Body of pancreas (tissue), 4 donors: Measurements from ENCODE around the gene GET3. TPM values are rescaled to one million over a fixed set of nuclear protein-coding genes. Genes with fewer than 3 reads are reported as not detected.
"Not testable (repeated sequence)": the region's sequence is repeated elsewhere in the genome, so short reads cannot be mapped to it uniquely, and the experiment has no call there.

ENCODE experiments used
- ATAC-seq: fragments of 150-250 bp; one replicate; pipeline ENCODE4 v1.9.1; 2016
- DNase-seq, 4 donors: peaks; one replicate each; pipeline ENCODE4 v3.0.0-alpha.2; 2019
- H3K27ac ChIP-seq, 4 donors: fragments of 200-600 bp; sonication (generic); 1 replicate in 3 of 4; 2 replicates in 1 of 4; pipeline versions ENCODE4 v1.5.1 to v1.6.1; 2016 to 2019; ENCODE audit warnings: mild to moderate bottlenecking in 1 of 4, mixed read lengths in 1 of 4, moderate library complexity in 1 of 4
- H3K27me3 ChIP-seq, 2 donors: fragments of 200-600 bp; sonication (generic); one replicate each; pipeline ENCODE4 v1.6.0; 2016; ENCODE audit warnings: mild to moderate bottlenecking in 1 of 2
- H3K36me3 ChIP-seq, 2 donors: fragments of 200-600 bp; sonication (generic); replicated peaks in 1 of 2; 2 replicates each; pipeline ENCODE4 v1.5.1; 2016; ENCODE audit warnings: low read depth in 2 of 2; ENCODE audit not compliant: insufficient read depth in 1 of 2
- H3K4me1 ChIP-seq: fragments of 200-600 bp; sonication (generic); one replicate; pipeline ENCODE4 v1.6.0; 2016
- H3K4me3 ChIP-seq, 2 donors: fragments of 200-600 bp; sonication (generic); 1 replicate in 1 of 2; 2 replicates in 1 of 2; pipeline ENCODE4 v1.5.1; 2016 to 2019
- H3K9me3 ChIP-seq, 3 donors: fragments of 200-600 bp; sonication (generic); 1 replicate in 2 of 3; 2 replicates in 1 of 3; pipeline ENCODE4 v1.5.1; 2016
- CTCF ChIP-seq, 7 experiments: fragments of 450-650 bp in 4 of 7; fragments of 200-600 bp in 3 of 7; sonication (generic) in 3 of 7; IDR thresholded peaks; one replicate each; pipeline ENCODE4 v1.5.1; 2016 to 2019; ENCODE audit warnings: antibody characterized with exemption in 7 of 7
- POLR2A ChIP-seq, 3 donors: fragments of 450-650 bp; IDR thresholded peaks; one replicate each; pipeline ENCODE4 v1.6.1; 2016; ENCODE audit warnings: antibody characterized with exemption in 3 of 3, mild to moderate bottlenecking in 2 of 3
- WGBS, 2 donors: methylation state at CpG; one replicate each; pipeline ENCODE4 v1.1.5; 2017; 5-methylcytosine and 5-hydroxymethylcytosine counted together
- intact Hi-C: fragments of 100-400 bp; cut with DNase I; formaldehyde crosslinking; loops from one replicate; pipeline ENCODE4 v1.15.1; 2023
- total RNA-seq, 2 donors: library from RNA; depleted of rRNA; stranded (reverse); fragments of >200 nt; gene quantifications; one replicate each; pipeline ENCODE4 v1.1.0, GENCODE V29; 2016

Gene GET3
- total RNA-seq, 2 donors from 2014 or later, result 13.2 to 22.8 TPM

- peak; percentile 50 to 58 (median 54) for DNase-seq
- WGBS, 2 donors, result 39 to 80% methylated on average over 4 to 12 of the region's 14 CpGs
- H3K27me3 ChIP-seq, H3K27ac ChIP-seq, H3K4me1 ChIP-seq, H3K4me3 ChIP-seq, ATAC-seq, intact Hi-C loops, H3K9me3 ChIP-seq: not testable (repeated sequence)
- peak in 6 of 7 experiments; percentile 18 to 54 (median 45) for TF ChIP-seq CTCF (IDR thresholded peaks at IDR 0.05)
- H3K36me3 ChIP-seq, result peaks cover 5 to 34% of the 10 kb centered on the region in 2 donors
These were observed 25.2 kb upstream of the GET3 start for GRCh38 chr19:12712077-12712476.

GRCh38 chr19:12713304-12713703 lies 24.0 kb upstream of the GET3 start:
- ATAC-seq, intact Hi-C loops, H3K27me3 ChIP-seq, H3K4me1 ChIP-seq, H3K27ac ChIP-seq, DNase-seq, H3K4me3 ChIP-seq, H3K9me3 ChIP-seq: not testable (repeated sequence)
- 91 to 96% methylated on average over 9 of the region's 9 CpGs for WGBS, 2 donors
- H3K36me3 ChIP-seq, result peaks cover 5 to 34% of the 10 kb centered on the region in 2 donors

- peaks cover 5 to 28% of the 10 kb centered on the region in 2 donors for H3K36me3 ChIP-seq
- 89 to 90% methylated on average over 7 to 15 of the region's 15 CpGs for WGBS, 2 donors
These were observed 22.2 kb upstream of the GET3 start for GRCh38 chr19:12715102-12715501.

GRCh38 chr19:12715929-12716328 lies 21.4 kb upstream of the GET3 start:
- DNase-seq (no peak), ATAC-seq (no peak)
- Histone ChIP-seq H3K27me3 (no peaks in the 10 kb centered on the region), H3K27ac (no peak overlapping the region), H3K4me1 (peaks cover 11% of the 10 kb centered on the region), H3K9me3 (no peaks in the 10 kb centered on the region), H3K36me3 (peaks cover 5 to 22% of the 10 kb centered on the region in 2 donors), H3K4me3 (no peak overlapping the region)
- WGBS, 2 donors, result 88 to 96% methylated on average over 3 of the region's 3 CpGs
- TF ChIP-seq CTCF (IDR thresholded peaks at IDR 0.05) (no peak), POLR2A (IDR thresholded peaks at IDR 0.05) (no peak)
- intact Hi-C loops, result no loop called here

More at GRCh38 chr19:12715102-12715501, 22.2 kb upstream of the GET3 start:
- no peak overlapping the region for H3K27ac ChIP-seq
- H3K27me3 ChIP-seq, result no peaks in the 10 kb centered on the region
- DNase-seq (no peak), ATAC-seq (no peak)
- TF ChIP-seq POLR2A (IDR thresholded peaks at IDR 0.05), result no peak
- no peak for TF ChIP-seq CTCF (IDR thresholded peaks at IDR 0.05)
- intact Hi-C loops, result no loop called here
- H3K4me3 ChIP-seq, result no peak overlapping the region
- peaks cover 2% of the 10 kb centered on the region for H3K4me1 ChIP-seq
- no peaks in the 10 kb centered on the region for H3K9me3 ChIP-seq

- intact Hi-C loops, result no loop called here
- ATAC-seq (no peak), DNase-seq (no peak)
- Histone ChIP-seq H3K9me3 (no peaks in the 10 kb centered on the region), H3K4me3 (no peak overlapping the region), H3K27ac (no peak overlapping the region), H3K27me3 (no peaks in the 10 kb centered on the region), H3K4me1 (peaks cover 37% of the 10 kb centered on the region), H3K36me3 (peaks cover 0 to 3% of the 10 kb centered on the region in 2 donors)
- WGBS, 2 donors, result 85 to 91% methylated on average over 10 of the region's 10 CpGs
- TF ChIP-seq CTCF (IDR thresholded peaks at IDR 0.05) (no peak), POLR2A (IDR thresholded peaks at IDR 0.05) (no peak)
These were observed 17.0 kb upstream of the GET3 start for GRCh38 chr19:12720296-12720695.
